Stimulated activated CD8-positive, alpha-beta memory T cell treated with anti-CD3 and anti-CD28 coated beads, Interleukin-12 subunit alpha, Interleukin-12 subunit beta, amount 100 ng/mL, for 1 hour (primary cell): ENCODE data around the gene DIS3L2.

Experiments
- DNase-seq: peaks from one replicate; pipeline ENCODE4 v3.0.0-alpha.2; 2020; ENCODE audit warnings: low read depth

DIS3L2 gene

GRCh38 chr2:231955758-231956472, 5.6 kb upstream of the DIS3L2 start:
- DNase-seq, result no peak

GRCh38 chr2:231957913-231958763, 3.4 kb upstream of the DIS3L2 start:
- no peak for DNase-seq

DNA sequence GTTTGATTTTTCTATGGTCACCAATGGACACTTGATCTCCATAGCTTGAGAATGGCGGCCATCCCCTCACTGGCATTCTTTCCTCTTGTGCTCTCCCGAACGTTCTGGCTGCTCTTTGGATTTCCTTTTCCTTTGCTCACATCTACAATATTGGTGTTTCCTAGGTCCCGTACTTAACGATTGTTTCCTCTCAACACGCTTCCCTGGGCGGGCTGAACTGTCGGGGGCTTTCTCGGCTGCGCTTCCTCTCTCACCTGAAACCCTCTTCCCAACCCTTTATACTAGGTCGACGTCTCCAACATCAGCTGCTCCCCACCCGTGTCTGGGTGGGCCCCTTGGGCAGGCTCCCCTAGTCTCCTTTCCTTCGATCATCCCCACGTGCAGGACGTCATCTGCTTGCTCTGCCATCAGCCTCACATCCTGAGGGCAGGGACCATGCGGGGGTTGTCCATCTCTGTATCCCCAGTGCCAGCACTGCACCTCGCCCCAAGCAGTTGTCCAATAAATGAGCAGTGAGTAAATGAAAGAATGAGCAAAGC, 634 bp upstream of the DIS3L2 start:
- no peak for DNase-seq

DNA sequence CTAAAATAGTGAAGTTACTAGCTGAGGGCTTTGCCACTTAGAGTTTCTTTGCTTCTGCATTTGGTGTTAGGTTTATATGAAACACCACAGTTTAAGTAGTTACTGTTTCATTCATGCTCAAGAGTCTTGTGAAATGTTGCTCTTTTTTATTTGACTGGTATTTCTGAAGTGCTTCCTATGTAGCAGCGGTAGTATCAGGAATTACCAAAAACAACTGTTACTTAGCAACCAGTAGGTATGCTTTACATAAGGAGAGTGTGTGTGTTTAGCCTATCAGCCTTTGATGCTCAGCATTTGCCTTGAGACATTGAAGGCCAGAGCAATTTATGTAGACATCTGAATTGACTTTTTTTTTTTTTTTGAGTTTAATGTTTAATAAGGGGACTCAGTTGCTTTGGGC, 3.6 kb downstream of the DIS3L2 start:
- DNase-seq, result no peak

DNA sequence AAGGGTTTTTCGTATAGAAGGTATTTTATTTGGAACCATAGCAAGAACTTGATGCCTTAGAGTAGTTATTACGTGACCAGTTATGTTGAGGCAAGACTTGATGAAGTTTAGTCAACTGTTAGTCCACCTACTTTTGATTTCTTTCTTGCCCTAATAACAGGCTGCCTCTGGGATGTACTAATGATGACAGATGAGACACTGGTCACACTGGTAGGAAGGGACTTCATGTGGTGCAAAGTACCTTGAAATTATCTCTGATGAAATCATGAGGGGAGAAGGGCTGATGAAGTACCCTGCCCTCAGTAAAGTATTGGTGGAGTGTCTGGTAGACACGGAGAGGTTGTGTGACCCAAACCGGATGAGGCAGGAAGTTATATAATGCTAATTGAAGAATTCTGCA, 5.4 kb downstream of the DIS3L2 start:
- DNase-seq, result no peak

- DNase-seq, result no peak
Measured at GRCh38 chr2:231968820-231969219, 7.3 kb downstream of the DIS3L2 start.

DNA sequence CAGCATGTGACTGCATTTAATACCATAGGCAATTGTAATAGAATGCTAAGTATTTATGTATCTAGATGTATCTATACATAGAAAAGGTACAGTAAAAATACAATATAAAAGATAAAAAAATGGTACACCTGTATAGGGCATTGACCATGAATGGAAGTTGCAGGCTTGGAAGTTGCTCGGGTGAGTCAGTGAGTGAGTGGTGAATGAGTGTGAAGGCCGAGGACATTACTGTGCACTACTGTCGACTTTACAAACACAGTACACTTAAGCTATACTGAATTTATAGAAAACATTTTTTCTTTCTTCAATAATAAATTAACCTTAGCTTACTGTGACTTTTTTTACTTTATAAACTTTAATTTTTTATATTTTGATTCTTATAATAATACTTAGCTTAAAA, 8.9 kb downstream of the DIS3L2 start:
- DNase-seq, result no peak

GRCh38 chr2:231975001-231975400, 13.5 kb downstream of the DIS3L2 start:
- DNase-seq, result no peak

- DNase-seq, result no peak
Measured at GRCh38 chr2:231977430-231977829, 15.9 kb downstream of the DIS3L2 start.

DNA sequence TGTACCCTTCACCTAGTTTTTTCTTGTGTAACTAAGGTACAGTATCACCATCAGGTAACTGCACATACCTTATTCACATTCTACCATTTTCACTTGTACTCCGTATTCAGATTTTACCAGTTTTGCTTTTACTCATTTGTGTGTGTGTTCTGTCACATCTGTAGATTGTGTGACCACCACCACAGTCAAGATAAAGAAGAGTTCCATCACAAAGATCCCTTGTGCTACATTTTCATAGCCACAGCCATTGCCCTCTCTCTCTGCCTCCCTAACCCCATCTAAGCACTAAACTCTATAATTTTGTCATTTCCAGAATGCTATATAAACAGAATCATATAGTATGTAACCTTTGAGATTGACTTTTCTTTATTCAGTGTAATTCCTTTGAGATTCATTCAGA, 23.5 kb downstream of the DIS3L2 start:
- no peak for DNase-seq

- DNase-seq, result no peak
Measured at GRCh38 chr2:231985823-231986261, 24.3 kb downstream of the DIS3L2 start.

GRCh38 chr2:231987124-231987727, 25.7 kb downstream of the DIS3L2 start:
- no peak for DNase-seq

DNA sequence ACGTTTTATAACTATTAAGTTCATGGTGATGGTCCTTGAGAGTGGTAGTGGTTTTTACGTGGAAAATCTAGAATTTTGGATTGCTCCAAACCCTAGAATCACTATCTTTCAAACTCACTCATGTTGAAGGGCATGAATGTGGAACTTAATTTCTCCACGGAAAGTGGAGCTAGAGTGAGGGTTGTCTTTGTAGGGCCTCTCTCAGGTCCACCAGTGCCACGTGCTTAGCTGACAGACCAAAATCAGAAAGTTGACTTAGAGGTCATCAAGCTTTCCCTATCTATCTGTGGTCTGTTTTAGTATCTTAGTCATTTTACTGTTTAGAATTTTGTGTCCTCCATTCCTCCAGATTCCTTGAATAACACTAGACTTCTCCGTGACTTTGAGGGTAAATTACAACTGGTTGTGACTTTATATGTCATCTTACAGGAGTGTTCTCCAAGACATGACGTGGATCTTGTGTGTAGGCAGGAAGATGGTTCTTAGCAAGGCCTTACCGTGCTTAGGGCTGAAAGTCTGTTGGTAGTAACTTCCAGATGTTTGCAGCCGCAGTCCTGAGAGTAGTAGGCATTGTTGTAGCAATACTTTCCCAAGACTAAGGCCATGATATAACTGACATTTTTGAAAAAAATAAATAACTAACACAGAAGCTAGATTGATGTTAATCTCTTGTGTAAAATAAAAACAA, 26.8 kb downstream of the DIS3L2 start:
- DNase-seq, result no peak

- no peak for DNase-seq
Measured at GRCh38 chr2:231991664-231992063, 30.2 kb downstream of the DIS3L2 start.

DNA sequence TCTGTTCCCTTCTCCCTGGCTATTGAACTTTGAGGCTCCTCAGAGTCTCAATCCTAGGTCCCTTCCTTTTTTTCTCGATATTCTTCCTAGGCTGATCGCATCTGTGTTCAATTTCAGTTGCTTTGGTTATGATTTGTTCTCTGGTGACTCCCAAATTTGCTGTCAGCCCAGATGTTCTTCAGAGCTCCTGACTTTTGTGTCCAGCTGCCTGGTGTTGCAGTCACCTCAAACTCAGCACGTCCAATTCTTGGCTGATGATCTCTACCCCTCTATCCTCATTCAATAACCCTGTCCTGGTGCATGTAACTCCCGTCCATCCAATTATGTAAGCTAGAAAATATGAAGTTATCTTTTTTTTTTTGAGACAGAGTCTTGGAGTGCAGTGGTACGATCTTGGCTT, 31.4 kb downstream of the DIS3L2 start:
- DNase-seq, result no peak

GRCh38 chr2:231996797-231997540, 35.5 kb downstream of the DIS3L2 start:
- no peak for DNase-seq

DNA sequence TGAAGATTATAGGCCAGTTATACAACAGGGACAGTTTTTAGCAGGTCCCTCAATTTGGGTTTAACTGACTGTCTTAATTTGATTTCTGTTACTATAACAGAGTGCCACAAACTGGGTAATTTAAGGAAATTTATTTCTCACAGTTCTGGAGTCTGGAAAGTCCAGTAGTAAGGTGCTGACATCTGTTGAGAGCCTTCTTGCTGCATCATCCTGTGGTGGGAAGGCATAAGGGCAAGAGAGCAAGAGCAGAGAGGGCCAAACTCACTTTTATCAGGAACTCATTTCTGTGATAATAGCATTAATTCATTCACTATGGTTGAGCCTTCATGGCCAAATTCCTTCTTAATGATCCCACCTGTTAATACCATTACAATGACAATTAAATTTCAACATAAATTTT, 36.5 kb downstream of the DIS3L2 start:
- no peak for DNase-seq

DNA sequence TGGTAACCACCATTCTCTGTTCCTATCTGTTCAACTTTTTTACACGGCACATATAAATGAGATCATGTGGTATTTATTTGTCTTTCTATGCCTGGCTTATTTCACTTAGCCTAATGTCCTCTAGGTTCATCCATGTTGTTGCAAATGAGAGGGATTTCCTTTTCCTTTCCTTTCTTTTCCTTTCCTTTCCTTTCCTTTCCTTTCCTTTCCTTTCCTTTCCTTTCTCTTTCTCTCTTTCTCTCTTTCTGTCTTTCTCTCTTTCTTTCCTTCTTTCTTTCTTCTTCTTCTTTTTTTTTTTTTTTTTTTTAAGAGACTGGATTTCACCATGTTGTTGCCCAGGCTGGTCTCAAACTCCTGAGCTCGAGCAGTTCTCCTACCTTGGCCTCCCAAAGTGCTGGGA, 38.9 kb downstream of the DIS3L2 start:
- DNase-seq, result no peak

GRCh38 chr2:232001073-232001472, 39.6 kb downstream of the DIS3L2 start:
- DNase-seq, result no peak

DNA sequence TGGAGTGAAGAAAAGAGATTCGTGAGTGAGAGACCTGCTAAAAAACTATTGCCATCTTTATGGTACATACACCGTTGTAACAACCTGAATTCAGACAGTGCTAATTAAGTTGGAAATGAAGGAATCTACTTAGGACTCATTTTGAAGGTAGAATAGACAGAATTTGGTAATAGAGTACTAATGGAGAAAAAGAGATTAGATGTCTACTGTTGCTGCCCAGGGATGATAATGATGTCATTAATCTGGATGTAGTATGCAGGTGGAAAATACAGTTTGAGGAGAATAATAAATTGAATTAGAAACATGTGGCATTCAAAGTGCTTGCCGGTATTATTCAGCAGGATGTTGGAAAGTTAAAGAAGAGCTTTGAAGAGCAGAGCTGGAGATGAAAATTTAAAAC, 44.7 kb downstream of the DIS3L2 start:
- DNase-seq, result no peak

- no peak for DNase-seq
Measured at GRCh38 chr2:232008907-232009638, 47.6 kb downstream of the DIS3L2 start.
